TTC549 (cell line): Measurements from ENCODE around the gene SYT2.
"Not testable (repeated sequence)": the region's sequence is repeated elsewhere in the genome, so short reads cannot be mapped to it uniquely, and the experiment has no call there.

Experiments
- FAIRE-seq: peaks from 2 replicates; lab custom pipeline; 2012; peaks lifted over from hg19 to GRCh38; lab: Jason Lieb, UNC

Gene SYT2

DNA sequence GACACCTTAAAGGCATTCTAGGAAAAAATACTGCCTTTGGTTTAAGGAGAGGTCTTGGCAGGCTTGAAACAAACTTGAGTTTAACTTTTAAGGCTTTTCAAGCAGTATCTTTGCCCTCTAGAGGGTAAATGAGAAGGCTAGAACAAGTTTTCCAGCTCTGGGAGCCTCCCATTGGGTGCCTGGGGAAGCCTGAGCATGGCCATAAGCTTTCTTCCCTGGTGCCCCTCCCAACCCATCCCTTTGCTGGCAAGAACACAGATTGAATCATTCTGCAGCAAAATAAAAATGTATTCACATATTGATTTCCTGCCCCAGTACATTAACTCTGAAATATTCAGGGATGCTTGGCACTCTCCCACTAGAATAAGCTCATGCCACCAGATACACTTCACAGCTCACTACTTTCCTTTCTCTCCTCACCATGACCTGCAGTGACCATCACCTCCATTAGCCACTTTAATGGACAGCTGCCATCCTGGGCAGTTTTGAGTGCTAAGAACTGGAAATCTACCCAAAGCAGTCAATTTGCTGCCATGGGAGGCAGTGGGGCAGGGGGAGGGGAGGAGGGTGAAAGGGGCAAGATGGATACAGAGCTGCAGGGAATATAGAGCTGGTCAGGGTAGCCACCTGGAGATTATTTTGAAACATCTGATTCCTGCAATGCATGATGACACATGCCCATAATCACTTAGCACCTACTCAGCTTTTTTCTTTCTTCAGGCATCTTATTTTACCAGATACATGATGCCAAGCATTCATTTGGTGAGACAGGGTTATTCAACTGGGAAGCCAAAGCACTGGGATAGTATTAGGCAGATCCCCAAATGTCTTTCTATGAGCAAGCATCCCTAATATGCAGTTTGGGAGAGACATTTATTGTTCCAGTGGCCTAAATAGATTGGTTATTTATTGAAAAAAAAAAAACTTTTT lies 140.6 kb downstream of the SYT2 start:
- no peak for FAIRE-seq

DNA sequence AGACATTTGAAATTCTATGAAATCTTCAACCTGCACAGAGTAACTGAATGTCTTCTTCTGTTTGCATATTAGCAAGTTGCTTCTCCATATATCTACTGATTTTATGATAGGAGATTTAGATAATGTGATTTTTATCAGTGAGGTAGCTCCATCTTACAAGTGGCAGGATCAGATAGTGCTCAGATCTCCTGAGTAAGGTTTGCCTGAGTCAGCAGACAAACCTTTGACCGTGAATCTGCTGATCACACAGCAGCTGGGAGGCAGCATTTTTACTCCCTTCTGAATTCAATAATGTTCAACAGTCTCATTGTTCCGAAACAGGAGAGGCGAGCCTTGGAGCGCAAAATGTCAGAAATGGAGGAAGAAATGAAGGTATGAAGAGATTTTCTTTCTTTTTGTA lies 141.4 kb downstream of the SYT2 start:
- no peak for FAIRE-seq

DNA sequence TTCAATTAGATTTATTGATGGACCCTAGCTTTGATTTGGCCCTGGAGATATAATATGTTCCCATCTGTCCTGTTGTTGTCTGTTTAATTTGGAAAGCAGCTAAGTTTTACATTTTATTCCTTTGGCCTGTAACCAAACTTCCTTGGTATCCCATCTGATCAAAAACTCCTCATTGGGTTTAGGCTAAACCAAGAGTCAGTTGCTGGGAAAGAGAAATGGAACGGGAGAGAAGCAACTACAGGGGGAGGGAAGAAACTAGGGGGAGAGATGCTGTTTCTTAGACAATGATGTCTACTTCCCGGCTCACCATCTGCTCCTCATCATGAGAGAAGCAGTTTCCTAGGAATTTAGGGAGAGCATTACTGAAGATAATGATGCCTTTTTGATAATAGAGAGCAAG lies 141.8 kb downstream of the SYT2 start:
- no peak for FAIRE-seq

DNA sequence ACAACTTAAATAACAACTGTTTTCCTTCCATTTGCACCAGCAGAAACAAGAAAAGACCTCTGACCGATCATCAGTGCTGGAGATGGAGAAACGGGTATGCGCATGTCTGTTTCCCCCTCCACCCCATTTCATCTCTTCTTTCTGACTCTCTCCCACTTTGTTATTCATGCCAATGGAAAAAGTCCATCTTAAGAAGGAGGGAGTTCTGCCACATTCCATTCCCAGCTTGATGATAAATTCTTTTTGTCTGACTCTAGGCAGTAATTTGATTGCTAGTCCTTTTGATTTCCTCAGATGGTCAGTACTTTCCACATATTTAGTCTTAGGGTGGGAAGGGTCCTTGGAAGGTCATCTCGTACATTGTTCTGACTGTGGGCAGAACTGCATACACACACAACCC lies 142.5 kb downstream of the SYT2 start:
- no peak for FAIRE-seq

DNA sequence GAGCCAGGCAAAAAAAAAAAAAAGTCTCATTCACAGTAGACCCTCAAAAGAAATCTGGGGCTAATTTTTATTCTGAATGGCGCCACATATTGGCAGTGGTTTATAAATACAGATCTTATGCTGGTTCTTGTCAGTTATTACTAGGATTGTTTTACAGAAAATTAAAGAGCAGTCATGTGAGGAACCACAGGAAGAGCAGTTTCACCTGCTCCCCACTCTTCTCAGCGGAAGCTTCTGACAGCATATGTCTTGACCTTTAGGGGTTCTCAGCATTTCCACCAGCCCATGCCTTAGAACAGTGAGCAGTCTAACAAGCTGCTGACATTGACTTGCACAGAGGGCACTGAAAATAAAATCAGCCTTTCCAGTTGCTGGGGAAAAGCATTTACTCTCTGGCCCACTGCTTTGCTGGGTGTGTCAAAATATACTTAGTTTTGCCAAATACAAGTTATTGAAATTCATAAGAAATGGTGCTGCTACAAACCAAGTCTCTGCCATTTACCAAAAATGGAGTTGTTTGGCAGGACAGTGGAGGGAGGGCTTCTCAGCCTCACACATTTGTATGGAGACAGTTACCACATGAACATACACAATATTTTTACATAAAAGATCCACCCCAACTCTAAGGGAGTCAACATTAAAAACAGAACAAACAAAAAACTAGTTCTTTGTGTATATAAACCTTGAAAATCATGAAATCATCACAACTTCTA lies 144.2 kb downstream of the SYT2 start:
- FAIRE-seq, result no peak

DNA sequence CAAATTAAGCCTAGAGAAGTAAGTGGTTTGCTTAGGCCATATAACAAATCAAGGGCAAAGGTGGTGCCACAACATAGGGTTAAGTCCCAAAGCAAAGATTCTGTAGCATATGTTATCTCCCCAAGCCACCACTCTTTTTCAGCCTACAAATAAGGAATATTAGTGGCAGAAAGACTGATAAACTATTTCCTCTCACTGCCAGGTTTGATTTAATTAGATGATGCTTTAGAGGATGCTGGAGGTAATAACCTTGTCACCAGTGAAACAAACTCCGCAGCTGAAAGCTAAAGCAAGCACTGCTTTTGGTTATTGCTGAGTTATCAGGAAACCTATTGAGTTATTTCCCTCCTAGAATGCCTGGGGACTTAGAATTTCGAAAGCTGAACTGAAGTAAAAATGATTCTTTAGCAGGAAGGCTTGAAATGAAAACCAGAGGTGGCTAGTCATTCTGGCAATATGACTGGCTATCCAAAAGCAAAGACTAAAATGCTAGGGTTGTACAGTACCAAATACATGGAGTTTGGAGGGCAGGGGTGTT lies 145.2 kb downstream of the SYT2 start:
- FAIRE-seq, result no peak

DNA sequence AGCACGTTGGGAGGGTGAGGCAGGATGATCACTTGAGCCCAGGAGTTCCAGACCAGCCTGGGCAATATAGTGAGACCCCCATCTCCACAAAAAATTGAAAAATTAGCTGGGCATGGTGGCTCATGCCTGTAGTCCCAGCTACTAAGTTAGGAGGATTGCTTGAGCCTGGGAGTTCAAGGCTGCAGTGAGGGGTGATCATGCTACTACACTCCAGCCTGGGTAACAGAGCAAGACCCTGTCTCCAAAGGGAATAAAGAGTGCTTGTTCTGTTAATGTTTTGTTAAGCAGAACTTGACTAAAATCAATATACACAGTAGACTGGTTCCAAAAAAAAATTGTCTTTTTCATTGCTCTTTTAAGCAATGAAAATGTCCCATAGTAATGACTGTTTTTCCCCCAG lies 146.4 kb downstream of the SYT2 start:
- no peak for FAIRE-seq

DNA sequence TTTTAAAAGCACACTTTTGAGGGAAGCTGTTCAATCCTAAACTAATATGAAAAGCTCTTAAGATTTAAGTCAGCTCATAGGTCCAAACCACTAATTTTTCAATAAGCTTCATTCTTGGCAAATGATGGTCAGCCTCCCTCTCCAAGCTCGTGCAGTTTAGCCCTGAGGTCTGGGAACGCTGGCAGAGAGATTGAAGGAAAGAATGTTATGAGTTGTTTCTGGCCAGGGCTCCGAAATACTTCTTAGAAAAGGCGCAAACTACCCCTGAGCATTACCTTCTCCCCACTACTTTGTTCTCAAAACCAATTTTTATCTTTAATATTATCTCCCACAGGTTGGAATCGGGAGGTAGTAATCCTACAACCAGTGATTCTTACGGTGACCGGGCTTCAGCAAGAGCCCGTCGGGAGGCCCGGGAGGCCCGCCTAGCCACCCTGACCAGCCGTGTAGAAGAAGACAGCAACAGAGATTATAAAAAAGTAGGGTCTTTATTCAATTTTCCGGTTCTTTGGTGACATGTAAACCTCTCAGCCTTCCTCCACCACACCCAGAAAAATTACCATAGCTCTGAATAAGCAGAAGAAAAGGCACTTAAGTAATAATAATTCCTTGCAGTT lies 147.7 kb downstream of the SYT2 start:
- FAIRE-seq, result no peak

DNA sequence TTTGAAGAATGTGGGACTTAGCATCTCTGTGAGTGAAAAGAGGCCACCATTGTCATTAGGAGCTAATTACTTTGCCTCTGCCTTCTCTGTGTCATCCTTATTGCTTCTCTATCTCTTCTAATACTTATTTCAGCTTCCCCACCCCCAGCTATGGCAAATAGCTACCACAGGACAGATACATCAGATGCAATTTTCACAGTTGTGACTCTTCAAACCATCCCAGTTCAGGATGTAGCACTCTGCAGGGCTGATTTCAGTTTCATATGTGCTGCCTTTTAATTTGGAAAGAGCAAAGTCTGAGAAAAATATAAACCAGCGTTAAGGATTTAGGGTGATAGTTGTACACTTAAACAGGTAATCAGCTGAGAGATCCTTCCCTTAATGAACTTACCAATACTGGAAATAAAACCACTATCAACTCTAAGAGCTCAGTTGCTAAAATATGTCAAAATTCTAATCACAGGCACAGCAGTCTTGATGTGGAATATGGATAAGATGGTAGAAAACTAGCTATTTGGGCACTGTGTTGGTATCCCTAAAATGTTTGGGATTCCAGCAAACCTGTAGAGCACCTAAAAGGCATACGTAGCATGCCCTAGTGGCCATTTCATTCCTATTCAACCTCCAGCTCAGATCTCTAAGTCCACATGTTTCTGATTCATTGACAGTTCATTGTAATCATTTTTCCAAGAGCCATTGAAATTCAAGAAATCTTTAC lies 148.4 kb downstream of the SYT2 start:
- FAIRE-seq, result no peak

DNA sequence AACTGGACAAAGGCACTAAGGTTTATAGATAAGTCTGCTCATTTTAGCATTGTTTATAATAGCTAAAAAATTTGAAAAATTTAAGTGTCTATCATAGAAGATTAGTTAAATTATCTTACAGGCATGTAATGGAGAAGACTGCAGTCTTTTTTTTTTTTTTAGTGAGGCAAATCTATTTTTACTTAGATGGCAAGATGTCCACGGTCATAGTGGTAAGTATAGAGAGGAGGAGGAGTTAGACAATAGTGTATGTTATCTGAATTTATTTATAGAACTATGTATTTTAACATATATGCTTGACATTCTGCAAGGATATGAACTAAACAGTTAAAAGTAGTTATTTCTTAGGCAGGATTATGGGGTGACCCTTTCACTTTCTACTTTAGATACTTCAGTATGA lies 149.0 kb downstream of the SYT2 start:
- no peak for FAIRE-seq

DNA sequence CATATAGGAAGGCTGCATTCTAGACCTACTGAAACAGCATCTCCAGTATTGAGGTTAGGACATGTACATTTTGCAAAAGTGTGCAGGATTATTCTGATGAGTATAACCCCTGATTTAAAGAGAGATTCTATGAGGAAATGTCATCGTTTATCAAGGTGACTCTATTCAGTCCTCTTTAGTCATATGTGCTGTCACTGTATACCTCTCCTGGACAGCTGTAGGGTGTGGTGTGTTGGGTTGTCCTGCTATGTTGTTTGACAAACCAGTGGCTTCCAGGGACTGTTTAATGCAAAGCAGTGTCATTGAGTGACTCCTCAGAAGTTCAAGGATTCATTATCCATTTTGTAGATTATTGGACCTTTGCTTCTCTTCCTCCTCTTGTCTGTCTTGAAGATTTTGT lies 152.6 kb downstream of the SYT2 start:
- not testable (repeated sequence) for FAIRE-seq

DNA sequence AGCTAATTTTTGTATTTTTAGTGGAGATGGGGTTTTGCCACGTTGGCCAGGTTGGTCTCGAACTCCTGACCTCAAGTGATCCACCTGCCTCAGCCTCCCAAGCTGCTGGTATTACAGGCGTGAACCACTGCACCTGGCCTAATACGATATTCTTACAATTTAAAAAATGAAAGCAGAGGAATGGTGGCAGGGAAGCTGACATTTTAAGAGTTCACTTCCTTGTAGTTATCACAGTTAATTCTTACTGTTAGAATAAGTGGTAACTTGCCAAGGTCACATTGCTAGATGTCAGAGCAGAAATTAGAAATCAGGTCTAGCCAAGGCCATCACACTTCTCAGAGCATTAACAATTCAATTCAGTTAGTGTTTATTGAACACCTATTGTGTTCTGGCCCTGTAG lies 154.2 kb downstream of the SYT2 start:
- not testable (repeated sequence) for FAIRE-seq

DNA sequence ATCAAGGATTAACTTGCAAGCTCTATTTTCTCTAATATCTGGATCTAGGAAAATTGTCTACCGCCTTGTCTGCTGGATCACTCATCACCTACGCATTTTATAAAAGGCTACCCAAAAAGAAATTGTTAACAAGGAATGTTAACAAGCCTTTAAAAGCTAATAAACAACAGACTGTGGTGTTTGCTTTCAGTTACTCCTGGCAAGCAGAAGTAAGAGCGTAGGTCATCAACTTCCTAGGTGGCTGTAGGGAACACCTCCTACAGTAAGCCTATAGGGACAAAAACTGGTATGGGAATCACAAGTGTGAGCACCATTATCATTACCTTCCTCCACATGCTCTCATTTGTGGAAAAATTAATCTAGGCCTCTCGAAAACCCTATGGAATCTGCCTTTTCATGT lies 155.6 kb downstream of the SYT2 start:
- FAIRE-seq, result peak; percentile 43

DNA sequence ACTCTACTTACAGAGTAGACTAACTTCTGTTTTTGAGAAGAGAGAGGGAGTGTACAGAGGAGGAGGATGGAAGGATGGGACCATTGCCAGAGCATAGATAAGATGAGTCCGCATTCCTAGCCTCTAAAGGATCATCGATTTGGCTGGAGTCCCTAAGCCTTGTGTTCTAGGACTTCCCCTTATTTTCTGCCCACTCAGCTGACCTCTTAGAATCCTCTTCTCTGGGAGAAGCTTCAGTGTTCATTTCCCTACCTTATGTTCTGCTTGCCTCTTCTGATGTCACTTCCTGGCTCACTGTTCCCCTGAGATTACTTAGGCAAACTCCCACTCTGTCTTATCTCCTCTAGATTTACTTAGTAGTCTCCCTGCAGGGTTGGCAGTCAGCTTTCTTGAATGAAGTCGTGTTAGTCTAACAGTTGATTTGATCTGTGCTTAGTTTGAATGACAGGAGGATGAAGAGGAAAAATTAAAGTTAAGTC lies 156.7 kb downstream of the SYT2 start:
- no peak for FAIRE-seq

DNA sequence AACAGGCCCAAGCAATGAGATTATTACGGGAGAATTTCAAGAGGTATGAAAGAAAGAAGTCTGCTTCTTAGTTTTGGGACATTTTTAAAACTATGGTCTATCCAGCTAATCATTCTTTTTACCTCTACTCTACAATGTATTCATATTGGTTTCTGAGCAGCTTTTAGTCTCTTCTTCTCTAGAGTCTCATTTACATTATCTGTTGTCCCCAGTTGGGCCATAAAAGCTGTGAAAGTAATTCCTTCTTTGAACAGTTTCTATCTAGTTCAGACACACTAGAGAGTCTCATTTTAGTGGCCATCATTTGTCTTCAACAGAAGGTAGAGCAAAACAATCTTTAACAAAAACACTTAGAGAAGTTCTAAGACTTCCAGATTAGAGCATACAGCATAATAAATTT lies 157.2 kb downstream of the SYT2 start:
- FAIRE-seq, result peak; percentile 45

DNA sequence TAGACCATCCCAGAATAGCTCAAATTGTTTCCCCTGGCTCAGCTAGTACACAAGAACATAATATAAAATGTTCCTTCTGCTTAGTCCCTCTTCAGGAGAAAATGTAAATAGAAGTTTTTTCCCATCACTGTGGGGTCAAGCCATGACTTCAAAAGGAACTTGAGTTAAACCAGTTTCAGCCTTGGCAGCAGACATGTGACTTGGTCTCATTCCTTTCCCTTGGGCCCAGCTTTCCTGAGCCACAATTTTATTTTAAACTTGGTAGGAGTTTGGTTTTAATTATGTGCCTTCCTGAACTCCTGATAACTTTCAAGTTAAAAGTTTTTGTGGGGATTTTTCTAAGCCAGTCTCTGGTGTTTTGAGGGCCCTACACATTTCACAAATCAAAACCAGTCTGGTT lies 157.6 kb downstream of the SYT2 start:
- FAIRE-seq, result not testable (repeated sequence)

DNA sequence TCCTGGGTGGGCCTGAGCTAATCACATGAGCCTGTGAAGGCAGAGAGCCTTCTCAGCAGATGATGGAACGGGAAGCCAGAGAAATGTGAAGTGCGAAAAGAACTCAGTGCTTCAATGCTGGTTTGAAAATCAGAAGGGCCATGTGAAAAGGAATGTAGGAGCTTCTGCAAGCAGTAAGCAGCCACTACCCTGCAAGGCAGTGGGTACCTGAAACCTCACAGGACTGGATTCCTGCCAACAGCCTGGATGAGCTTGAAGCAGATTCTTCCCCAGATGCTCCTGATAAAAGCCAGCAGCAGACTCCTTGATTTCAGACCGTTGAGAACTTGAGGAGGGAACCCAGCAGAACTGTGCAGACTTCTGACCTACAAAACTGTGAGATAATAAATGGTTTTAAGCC lies 158.6 kb downstream of the SYT2 start:
- FAIRE-seq, result no peak

DNA sequence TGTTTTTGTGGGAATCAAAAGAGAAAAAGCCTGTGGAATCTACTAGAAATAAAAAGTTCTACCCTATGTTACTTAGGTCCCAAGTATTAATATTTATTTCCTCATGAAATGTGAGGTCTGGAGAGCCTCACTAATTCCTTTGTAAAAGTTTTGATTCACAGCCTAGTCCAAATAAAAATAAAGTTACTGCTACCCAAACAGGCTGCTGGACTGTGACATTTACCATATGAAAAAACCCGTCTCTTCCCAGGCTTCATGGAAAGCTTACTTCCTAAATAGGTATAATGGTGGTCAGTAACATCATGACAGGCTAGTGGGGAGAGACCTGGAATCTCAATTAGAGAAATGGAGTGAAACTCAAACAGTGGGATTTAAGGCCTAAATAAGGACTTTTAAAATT lies 160.2 kb downstream of the SYT2 start:
- FAIRE-seq, result not testable (repeated sequence)

DNA sequence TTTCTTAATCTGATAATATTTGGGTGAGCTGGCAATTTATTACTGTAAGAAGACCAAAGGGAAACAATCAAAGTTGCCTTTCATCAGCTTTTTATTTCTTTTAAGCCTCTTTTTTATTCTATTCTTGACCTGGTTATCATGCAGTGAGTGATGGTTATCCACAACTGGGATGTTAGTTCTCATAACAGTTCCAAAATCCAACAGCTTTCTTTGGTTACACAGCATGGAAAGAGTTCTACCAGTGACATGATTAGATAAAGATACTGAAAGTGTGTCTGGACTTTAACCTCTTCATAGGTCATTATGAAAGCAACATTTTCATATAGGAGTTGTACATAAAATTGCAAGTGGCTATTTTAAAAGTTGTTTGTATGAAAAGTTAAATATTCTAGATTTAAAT lies 163.0 kb downstream of the SYT2 start:
- FAIRE-seq, result no peak

DNA sequence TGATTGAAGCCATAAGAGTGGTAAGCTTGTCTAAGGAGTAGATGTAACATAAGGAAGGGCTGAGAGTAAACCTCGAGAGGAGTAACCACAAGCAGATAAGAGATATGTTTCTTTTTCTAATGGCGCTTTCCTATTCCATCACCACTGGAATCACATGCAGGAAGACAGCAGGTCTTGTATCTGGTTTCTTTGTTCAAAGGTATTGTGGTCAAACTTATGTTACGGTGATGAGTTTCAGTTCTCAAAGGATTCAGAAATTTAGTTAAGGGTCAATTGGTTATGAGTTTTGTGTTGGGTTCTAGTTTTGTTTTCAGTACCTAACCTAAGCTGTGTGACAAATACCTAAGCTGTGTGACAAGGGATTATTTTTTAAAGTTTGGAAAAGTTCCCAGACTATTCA lies 163.5 kb downstream of the SYT2 start:
- not testable (repeated sequence) for FAIRE-seq

DNA sequence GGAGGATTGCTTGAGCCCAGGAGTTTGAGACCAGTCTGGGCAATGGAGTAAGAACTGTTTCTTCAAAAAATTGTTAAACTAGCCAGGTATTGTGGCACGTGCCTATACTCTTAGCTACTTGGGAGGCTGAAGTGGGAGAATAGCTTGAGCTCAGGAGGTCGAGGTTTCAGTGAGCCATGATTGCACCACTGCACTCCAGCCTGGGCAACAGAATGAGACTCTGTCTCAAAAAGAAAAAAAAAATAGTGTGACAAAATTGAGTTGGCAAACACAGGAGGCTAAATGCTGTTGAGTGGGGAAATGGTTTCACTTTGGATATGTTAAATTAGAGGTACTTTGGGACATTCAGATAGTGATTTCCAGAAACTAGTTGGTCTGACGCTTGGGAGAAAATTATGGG lies 163.9 kb downstream of the SYT2 start:
- FAIRE-seq, result not testable (repeated sequence)

DNA sequence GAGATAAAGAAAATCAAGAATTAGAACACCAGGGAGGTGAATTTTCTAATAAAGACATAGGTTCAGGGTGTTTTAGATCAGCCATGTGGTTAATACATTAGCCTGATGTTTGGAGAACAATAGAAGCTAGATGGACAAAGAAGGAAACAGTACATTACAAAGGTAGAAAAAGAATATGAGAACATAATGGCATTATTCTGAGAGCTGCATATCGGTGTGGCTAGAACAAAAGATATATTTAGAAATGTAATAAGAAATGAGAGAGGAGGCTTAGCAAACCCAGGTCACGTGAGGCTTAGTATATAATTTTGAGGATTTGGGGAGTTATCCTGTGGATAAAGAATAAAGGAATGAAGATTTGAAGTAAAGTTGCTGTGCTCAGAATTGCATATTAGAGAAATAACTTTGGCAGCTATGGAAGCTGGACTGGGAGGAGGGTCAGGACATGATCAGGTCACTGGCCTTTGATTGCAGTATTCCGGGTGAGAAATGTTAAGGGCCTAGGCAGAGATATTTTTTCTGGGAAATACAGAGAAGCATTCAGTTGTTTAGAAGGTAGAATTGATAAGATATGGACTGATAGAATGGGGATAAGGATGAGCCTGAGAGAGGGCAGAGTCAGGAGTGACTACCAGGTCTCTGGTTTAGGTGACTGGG lies 164.5 kb downstream of the SYT2 start:
- peak; percentile 34 for FAIRE-seq
